Measurements from ENCODE around the gene SORCS2.

SORCS2 gene

GRCh38 chr4:7780751-7781348 lies 588.5 kb downstream of the SORCS2 start (continued):
- TF ChIP-seq, protein P1, sequence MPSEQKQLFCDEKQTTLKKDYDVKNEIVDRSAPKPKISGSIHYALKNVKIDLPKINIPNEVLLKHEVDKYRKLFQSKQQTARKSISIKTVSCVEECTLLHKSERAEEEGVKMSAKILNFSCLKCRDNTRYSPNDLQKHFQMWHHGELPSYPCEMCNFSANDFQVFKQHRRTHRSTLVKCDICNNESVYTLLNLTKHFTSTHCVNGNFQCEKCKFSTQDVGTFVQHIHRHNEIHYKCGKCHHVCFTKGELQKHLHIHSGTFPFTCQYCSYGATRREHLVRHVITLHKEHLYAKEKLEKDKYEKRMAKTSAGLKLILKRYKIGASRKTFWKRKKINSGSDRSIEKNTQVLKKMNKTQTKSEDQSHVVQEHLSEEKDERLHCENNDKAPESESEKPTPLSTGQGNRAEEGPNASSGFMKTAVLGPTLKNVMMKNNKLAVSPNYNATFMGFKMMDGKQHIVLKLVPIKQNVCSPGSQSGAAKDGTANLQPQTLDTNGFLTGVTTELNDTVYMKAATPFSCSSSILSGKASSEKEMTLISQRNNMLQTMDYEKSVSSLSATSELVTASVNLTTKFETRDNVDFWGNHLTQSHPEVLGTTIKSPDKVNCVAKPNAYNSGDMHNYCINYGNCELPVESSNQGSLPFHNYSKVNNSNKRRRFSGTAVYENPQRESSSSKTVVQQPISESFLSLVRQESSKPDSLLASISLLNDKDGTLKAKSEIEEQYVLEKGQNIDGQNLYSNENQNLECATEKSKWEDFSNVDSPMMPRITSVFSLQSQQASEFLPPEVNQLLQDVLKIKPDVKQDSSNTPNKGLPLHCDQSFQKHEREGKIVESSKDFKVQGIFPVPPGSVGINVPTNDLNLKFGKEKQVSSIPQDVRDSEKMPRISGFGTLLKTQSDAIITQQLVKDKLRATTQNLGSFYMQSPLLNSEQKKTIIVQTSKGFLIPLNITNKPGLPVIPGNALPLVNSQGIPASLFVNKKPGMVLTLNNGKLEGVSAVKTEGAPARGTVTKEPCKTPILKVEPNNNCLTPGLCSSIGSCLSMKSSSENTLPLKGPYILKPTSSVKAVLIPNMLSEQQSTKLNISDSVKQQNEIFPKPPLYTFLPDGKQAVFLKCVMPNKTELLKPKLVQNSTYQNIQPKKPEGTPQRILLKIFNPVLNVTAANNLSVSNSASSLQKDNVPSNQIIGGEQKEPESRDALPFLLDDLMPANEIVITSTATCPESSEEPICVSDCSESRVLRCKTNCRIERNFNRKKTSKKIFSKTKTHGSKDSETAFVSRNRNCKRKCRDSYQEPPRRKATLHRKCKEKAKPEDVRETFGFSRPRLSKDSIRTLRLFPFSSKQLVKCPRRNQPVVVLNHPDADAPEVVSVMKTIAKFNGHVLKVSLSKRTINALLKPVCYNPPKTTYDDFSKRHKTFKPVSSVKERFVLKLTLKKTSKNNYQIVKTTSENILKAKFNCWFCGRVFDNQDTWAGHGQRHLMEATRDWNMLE (tag by site-specific recombination; conservative IDR thresholded peaks at IDR 0.05; ENCODE audit: low read depth): no peak
- TF ChIP-seq ZEB2 (tag by site-specific recombination; IDR thresholded peaks at IDR 0.05) (no peak), SCRT1 (tag by site-specific recombination; IDR thresholded peaks at IDR 0.05; ENCODE audit: borderline replicate concordance) (no peak)

- H3K4me3 ChIP-seq (ENCODE audit: low read depth, low read length): no peak overlapping the region
- H3K27ac ChIP-seq (ENCODE audit: extremely low read depth, low read depth, low read length): no peak overlapping the region
- TF ChIP-seq EGR2 (tag by site-specific recombination; IDR thresholded peaks at IDR 0.05; ENCODE audit: low read depth) (peak; percentile 39; the same call in 1 of the 2 replicates), INSM2 (tag by site-specific recombination; IDR thresholded peaks at IDR 0.05) (no peak), ZNF292 (tag by site-specific recombination; IDR thresholded peaks at IDR 0.05; ENCODE audit: borderline replicate concordance, low read depth) (no peak)
- H3K36me3 ChIP-seq (ENCODE audit: control insufficient read depth in 2 of 2, insufficient read depth in 1 of 2, low read length in 2 of 2): peaks cover 0 to 20% of the 10 kb centered on the region in 2 experiments; a peak in 1 of 3 replicates
- ChIA-PET POLR2A (no interaction called here), CTCF (interaction anchor here (0.7 kb wide), 1 partner anchor 13 kb away, joined by 3 read pairs; no protein-coding TSS in a partner anchor)
- no peaks in the 10 kb centered on the region for H3K9me3 ChIP-seq (ENCODE audit: control insufficient read depth, insufficient read depth, low read depth, low read length)
- no peaks in the 10 kb centered on the region for H3K4me1 ChIP-seq (ENCODE audit: control insufficient read depth, insufficient read depth, low read length)
These were observed 589.0 kb downstream of the SORCS2 start for GRCh38 chr4:7781366-7781765.

GRCh38 chr4:7781993-7782392 lies 589.7 kb downstream of the SORCS2 start:
- ChIA-PET CTCF (no interaction called here), POLR2A (no interaction called here)
- no peak overlapping the region for H3K4me3 ChIP-seq (ENCODE audit: low read depth, low read length)
- peaks cover 0 to 20% of the 10 kb centered on the region in 2 experiments; a peak in 1 of 3 replicates for H3K36me3 ChIP-seq (ENCODE audit: control insufficient read depth in 2 of 2, insufficient read depth in 1 of 2, low read length in 2 of 2)
- no peaks in the 10 kb centered on the region for H3K9me3 ChIP-seq (ENCODE audit: control insufficient read depth, insufficient read depth, low read depth, low read length)
- TF ChIP-seq ZNF585B (tag by site-specific recombination; IDR thresholded peaks at IDR 0.05) (no peak), ZNF621 (tag by site-specific recombination; IDR thresholded peaks at IDR 0.05) (no peak), ZNF529 (tag by site-specific recombination; IDR thresholded peaks at IDR 0.05; ENCODE audit: insufficient replicate concordance) (no peak), ZNF670 (tag by site-specific recombination; IDR thresholded peaks at IDR 0.05; ENCODE audit: low read depth) (no peak), TCF7L2 (IDR thresholded peaks at IDR 0.05; ENCODE audit: borderline replicate concordance, low read depth, low read length) (no peak), ZNF221 (tag by site-specific recombination; IDR thresholded peaks at IDR 0.05; ENCODE audit: borderline replicate concordance) (no peak), ZBTB20 (tag by site-specific recombination; IDR thresholded peaks at IDR 0.05) (no peak), ZNF623 (tag by site-specific recombination; IDR thresholded peaks at IDR 0.05) (no peak)
- TF ChIP-seq, protein P2, sequence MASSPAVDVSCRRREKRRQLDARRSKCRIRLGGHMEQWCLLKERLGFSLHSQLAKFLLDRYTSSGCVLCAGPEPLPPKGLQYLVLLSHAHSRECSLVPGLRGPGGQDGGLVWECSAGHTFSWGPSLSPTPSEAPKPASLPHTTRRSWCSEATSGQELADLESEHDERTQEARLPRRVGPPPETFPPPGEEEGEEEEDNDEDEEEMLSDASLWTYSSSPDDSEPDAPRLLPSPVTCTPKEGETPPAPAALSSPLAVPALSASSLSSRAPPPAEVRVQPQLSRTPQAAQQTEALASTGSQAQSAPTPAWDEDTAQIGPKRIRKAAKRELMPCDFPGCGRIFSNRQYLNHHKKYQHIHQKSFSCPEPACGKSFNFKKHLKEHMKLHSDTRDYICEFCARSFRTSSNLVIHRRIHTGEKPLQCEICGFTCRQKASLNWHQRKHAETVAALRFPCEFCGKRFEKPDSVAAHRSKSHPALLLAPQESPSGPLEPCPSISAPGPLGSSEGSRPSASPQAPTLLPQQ (tag by site-specific recombination; IDR thresholded peaks at IDR 0.05): no peak
- H3K4me1 ChIP-seq (ENCODE audit: control insufficient read depth, insufficient read depth, low read length): no peaks in the 10 kb centered on the region
- H3K27ac ChIP-seq (ENCODE audit: extremely low read depth, low read depth, low read length): no peak overlapping the region

All from HEK293 (cell line).